HepG2 (cell line): Measurements from ENCODE around the gene PHF5A. TPM values are rescaled to one million over a fixed set of nuclear protein-coding genes. Genes with fewer than 3 reads are reported as not detected.
A peak's percentile ranks its signal among the peaks of the same experiment; 100 is the strongest.

Source experiments
- CBFB ChIP-seq: sonication (generic); formaldehyde crosslinking; IDR thresholded peaks from 2 replicates; pipeline ENCODE4 v1.4.0; 2020; ENCODE audit warnings: missing genetic modification reagents
- POLR2AphosphoS2 ChIP-seq: IDR thresholded peaks from 2 replicates; pipeline ENCODE4 v1.6.1; 2011; ENCODE audit warnings: low read depth, low read length, improper control_type of control experiment
- PRDM4 ChIP-seq: sonication (generic); formaldehyde crosslinking; IDR thresholded peaks from 2 replicates; pipeline ENCODE4 v1.9.0; 2021; ENCODE audit warnings: missing genetic modification reagents, borderline replicate concordance
- SOX5 ChIP-seq: IDR thresholded peaks from 2 replicates; pipeline ENCODE4 v1.6.1; 2016; ENCODE audit warnings: borderline replicate concordance
- U2AF1 ChIP-seq: fragments of 200-400 bp; formaldehyde crosslinking; optimal IDR thresholded peaks from 2 replicates; pipeline ENCODE3; 2017; ENCODE audit warnings: mild to moderate bottlenecking, low read depth, low read length
- ZBTB46 ChIP-seq: sonication (generic); formaldehyde crosslinking; IDR thresholded peaks from 2 replicates; pipeline ENCODE4 v1.4.0; 2020; ENCODE audit warnings: mild to moderate bottlenecking, missing genetic modification reagents, borderline replicate concordance
- ZNF510 ChIP-seq: sonication (generic); formaldehyde crosslinking; IDR thresholded peaks from 2 replicates; pipeline ENCODE4 v1.4.0; 2020; ENCODE audit warnings: low read depth, mild to moderate bottlenecking, missing genetic modification reagents
- ZNF552 ChIP-seq: sonication (generic); formaldehyde crosslinking; IDR thresholded peaks from 2 replicates; pipeline ENCODE4 v1.9.0; 2022; ENCODE audit warnings: missing genetic modification reagents, mild to moderate bottlenecking, borderline replicate concordance
- polyA plus RNA-seq, 8 experiments: library from polyadenylated mRNA; depleted of rRNA in 3 of 8; stranded (reverse) in 7 of 8; unstranded in 1 of 8; fragments of >200 nt; fragmentation: Illumina TruSeq in 4 of 8; extraction: Trizol in 4 of 8; gene quantifications; 2 replicates each; pipeline versions ENCODE4 v1.2.1 to v1.2.3, GENCODE V29; 2011 to 2016; ENCODE audit warnings: low read depth in 4 of 8, missing spikeins in 1 of 8, mixed read lengths in 1 of 8; ENCODE audit not compliant: insufficient read depth in 1 of 8
- total RNA-seq, 5 experiments: library from RNA; depleted of rRNA; stranded (reverse); fragments of >200 nt; fragmentation: Illumina TruSeq; extraction: Trizol; gene quantifications; 2 replicates each; pipeline ENCODE4 v1.2.3, GENCODE V29; 2016; ENCODE audit warnings: low read depth in 1 of 5
- TF ChIP-seq, protein P1 (sequence below): sonication (generic); formaldehyde crosslinking; IDR thresholded peaks from 2 replicates; pipeline ENCODE4 v1.5.1; 2020; ENCODE audit warnings: missing genetic modification reagents, mild to moderate bottlenecking, borderline replicate concordance
- TF ChIP-seq, protein P2 (sequence below): sonication (generic); formaldehyde crosslinking; IDR thresholded peaks from 2 replicates; pipeline ENCODE4 v1.5.0; 2020; ENCODE audit warnings: mild to moderate bottlenecking, missing genetic modification reagents
- TF ChIP-seq, protein P3 (sequence below), 2 experiments: IDR thresholded peaks; 2 replicates each; pipeline ENCODE4 v1.6.1; 2011 to 2012; ENCODE audit warnings: low read length in 2 of 2, borderline replicate concordance in 1 of 2, low read depth in 1 of 2, mild to moderate bottlenecking in 1 of 2, moderate library complexity in 1 of 2

PHF5A gene
- total and polyA plus RNA-seq, 2 of the 13 experiments (the other 11 are each of a cell fraction or from before 2014, with no cell fraction given) = 56.6 to 105 TPM

- TF ChIP-seq, protein P1, sequence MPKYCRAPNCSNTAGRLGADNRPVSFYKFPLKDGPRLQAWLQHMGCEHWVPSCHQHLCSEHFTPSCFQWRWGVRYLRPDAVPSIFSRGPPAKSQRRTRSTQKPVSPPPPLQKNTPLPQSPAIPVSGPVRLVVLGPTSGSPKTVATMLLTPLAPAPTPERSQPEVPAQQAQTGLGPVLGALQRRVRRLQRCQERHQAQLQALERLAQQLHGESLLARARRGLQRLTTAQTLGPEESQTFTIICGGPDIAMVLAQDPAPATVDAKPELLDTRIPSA (CRISPR knock-in tag) = peak; percentile 67
- TF ChIP-seq U2AF1 (peak; percentile 98), ZNF510 (CRISPR knock-in tag) (peak; percentile 75; the same call in 1 of the 2 replicates), CBFB (CRISPR knock-in tag) (peak; percentile 80), SOX5 (CRISPR knock-in tag) (peak; percentile 80), PRDM4 (CRISPR knock-in tag) (no peak), POLR2AphosphoS2 (peak; percentile 95), ZNF552 (peak; percentile 80; the same call in 1 of the 2 replicates), ZBTB46 (CRISPR knock-in tag) (peak; percentile 87; the same call in 1 of the 2 replicates)
- TF ChIP-seq, protein P2, sequence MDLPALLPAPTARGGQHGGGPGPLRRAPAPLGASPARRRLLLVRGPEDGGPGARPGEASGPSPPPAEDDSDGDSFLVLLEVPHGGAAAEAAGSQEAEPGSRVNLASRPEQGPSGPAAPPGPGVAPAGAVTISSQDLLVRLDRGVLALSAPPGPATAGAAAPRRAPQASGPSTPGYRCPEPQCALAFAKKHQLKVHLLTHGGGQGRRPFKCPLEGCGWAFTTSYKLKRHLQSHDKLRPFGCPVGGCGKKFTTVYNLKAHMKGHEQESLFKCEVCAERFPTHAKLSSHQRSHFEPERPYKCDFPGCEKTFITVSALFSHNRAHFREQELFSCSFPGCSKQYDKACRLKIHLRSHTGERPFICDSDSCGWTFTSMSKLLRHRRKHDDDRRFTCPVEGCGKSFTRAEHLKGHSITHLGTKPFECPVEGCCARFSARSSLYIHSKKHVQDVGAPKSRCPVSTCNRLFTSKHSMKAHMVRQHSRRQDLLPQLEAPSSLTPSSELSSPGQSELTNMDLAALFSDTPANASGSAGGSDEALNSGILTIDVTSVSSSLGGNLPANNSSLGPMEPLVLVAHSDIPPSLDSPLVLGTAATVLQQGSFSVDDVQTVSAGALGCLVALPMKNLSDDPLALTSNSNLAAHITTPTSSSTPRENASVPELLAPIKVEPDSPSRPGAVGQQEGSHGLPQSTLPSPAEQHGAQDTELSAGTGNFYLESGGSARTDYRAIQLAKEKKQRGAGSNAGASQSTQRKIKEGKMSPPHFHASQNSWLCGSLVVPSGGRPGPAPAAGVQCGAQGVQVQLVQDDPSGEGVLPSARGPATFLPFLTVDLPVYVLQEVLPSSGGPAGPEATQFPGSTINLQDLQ (CRISPR knock-in tag) = peak; percentile 93; the same call in 1 of the 2 replicates
- TF ChIP-seq, protein P3, sequence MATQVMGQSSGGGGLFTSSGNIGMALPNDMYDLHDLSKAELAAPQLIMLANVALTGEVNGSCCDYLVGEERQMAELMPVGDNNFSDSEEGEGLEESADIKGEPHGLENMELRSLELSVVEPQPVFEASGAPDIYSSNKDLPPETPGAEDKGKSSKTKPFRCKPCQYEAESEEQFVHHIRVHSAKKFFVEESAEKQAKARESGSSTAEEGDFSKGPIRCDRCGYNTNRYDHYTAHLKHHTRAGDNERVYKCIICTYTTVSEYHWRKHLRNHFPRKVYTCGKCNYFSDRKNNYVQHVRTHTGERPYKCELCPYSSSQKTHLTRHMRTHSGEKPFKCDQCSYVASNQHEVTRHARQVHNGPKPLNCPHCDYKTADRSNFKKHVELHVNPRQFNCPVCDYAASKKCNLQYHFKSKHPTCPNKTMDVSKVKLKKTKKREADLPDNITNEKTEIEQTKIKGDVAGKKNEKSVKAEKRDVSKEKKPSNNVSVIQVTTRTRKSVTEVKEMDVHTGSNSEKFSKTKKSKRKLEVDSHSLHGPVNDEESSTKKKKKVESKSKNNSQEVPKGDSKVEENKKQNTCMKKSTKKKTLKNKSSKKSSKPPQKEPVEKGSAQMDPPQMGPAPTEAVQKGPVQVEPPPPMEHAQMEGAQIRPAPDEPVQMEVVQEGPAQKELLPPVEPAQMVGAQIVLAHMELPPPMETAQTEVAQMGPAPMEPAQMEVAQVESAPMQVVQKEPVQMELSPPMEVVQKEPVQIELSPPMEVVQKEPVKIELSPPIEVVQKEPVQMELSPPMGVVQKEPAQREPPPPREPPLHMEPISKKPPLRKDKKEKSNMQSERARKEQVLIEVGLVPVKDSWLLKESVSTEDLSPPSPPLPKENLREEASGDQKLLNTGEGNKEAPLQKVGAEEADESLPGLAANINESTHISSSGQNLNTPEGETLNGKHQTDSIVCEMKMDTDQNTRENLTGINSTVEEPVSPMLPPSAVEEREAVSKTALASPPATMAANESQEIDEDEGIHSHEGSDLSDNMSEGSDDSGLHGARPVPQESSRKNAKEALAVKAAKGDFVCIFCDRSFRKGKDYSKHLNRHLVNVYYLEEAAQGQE (IDR thresholded peaks at IDR 0.05; ENCODE audit: borderline replicate concordance in 1 of 2, low read depth in 1 of 2, low read length in 2 of 2) = peak in 1 of 2 experiments; percentile 84; a peak in 3 of 4 replicates
Measured at GRCh38 chr22:41446639-41447434, 21.7 kb downstream of the PHF5A start, which contains the start of gene TOB2 (continued).
